CD8-positive, alpha-beta memory T cell (primary cell): ENCODE data around the gene TMEM176A. TPM values are rescaled to one million over a fixed set of nuclear protein-coding genes. Genes with fewer than 3 reads are reported as not detected.
A peak's percentile ranks its signal among the peaks of the same experiment; 100 is the strongest.

Experiments
- CTCF ChIA-PET: fragments of 350-600 bp; sonication (Branson Sonifier 250); formaldehyde crosslinking; loops from one replicate; lab custom pipeline; 2021; ENCODE audit warnings: antibody characterized with exemption; lab: Charles Lee
- POLR2A ChIA-PET: fragments of 350-600 bp; sonication (Branson Sonifier 250); formaldehyde crosslinking; loops from one replicate; lab custom pipeline; 2021; ENCODE audit warnings: antibody characterized with exemption; lab: Charles Lee
- DNase-seq, 5 donors: peaks; one replicate each; pipeline versions ENCODE4 v3.0.0 to v3.0.0-alpha.2; 2020 to 2022; ENCODE audit warnings: mixed read lengths in 1 of 5
- H3K27ac ChIP-seq: one replicate; pipeline ENCODE4 v1.7.0; 2013; ENCODE audit warnings: low read depth, mild to moderate bottlenecking, low read length, moderate library complexity
- H3K27me3 ChIP-seq: 2 replicates; pipeline ENCODE4 v1.7.0; 2013; ENCODE audit warnings: low read length, mild to moderate bottlenecking; ENCODE audit not compliant: insufficient read depth, poor library complexity, severe bottlenecking
- H3K36me3 ChIP-seq: 2 replicates; pipeline ENCODE4 v1.7.0; 2013; ENCODE audit warnings: mild to moderate bottlenecking, low read length, moderate library complexity; ENCODE audit not compliant: insufficient read depth
- H3K4me1 ChIP-seq: 2 replicates; pipeline ENCODE4 v1.7.0; 2013; ENCODE audit warnings: mild to moderate bottlenecking, low read length, moderate library complexity; ENCODE audit not compliant: insufficient read depth
- H3K4me3 ChIP-seq: 2 replicates; pipeline ENCODE4 v1.7.0; 2013; ENCODE audit warnings: mild to moderate bottlenecking, low read length
- H3K9me3 ChIP-seq: 2 replicates; pipeline ENCODE4 v1.7.0; 2013; ENCODE audit warnings: mild to moderate bottlenecking, low read length
- H3K27ac Mint-ChIP-seq, 8 donors: one replicate each; pipeline ENCODE4 v1.8.0; 2020 to 2021; ENCODE audit warnings: mixed read lengths in 8 of 8, mild to moderate bottlenecking in 6 of 8, inconsistent platforms in 3 of 8, moderate library complexity in 3 of 8
- H3K27me3 Mint-ChIP-seq, 2 donors: one replicate each; pipeline ENCODE4 v1.8.0; 2020 to 2021; ENCODE audit warnings: mixed read lengths in 2 of 2, mild to moderate bottlenecking in 1 of 2, moderate library complexity in 1 of 2
- H3K36me3 Mint-ChIP-seq, 3 donors: one replicate each; pipeline ENCODE4 v1.8.0; 2020 to 2021; ENCODE audit warnings: mixed read lengths in 3 of 3, inconsistent platforms in 1 of 3, mild to moderate bottlenecking in 1 of 3
- H3K4me1 Mint-ChIP-seq, 3 donors: one replicate each; pipeline ENCODE4 v1.8.0; 2020 to 2021; ENCODE audit warnings: mixed read lengths in 3 of 3, inconsistent platforms in 1 of 3, mild to moderate bottlenecking in 1 of 3
- H3K4me3 Mint-ChIP-seq, 7 donors: one replicate each; pipeline ENCODE4 v1.8.0; 2020 to 2021; ENCODE audit warnings: mixed read lengths in 7 of 7, mild to moderate bottlenecking in 6 of 7, moderate library complexity in 4 of 7, inconsistent platforms in 2 of 7
- H3K9me3 Mint-ChIP-seq, 5 donors: one replicate each; pipeline ENCODE4 v1.8.0; 2020 to 2022; ENCODE audit warnings: mixed read lengths in 5 of 5, mild to moderate bottlenecking in 3 of 5, moderate library complexity in 2 of 5, inconsistent platforms in 1 of 5
- polyA plus RNA-seq: library from polyadenylated mRNA; unstranded; fragments of 300-500 nt; fragmentation: Illumina TruSeq; gene quantifications from one replicate; pipeline ENCODE4 v1.2.3, GENCODE V29; 2021
- total RNA-seq, 2 experiments: library from RNA; stranded (reverse); gene quantifications; one replicate each; pipeline ENCODE4 v1.2.3, GENCODE V29; 2021

Gene TMEM176A
- total and polyA plus RNA-seq, 3 experiments from 2014 or later: 0.26 TPM; not detected in 2

GRCh38 chr7:150799741-150800580 is 608 bp upstream of the TMEM176A start, which contains the start of gene TMEM176B:
TSS of gene TMEM176B (minus strand) at chr7:150800364. CDS start at chr7:150796569, 3,795 bp downstream.
- peaks cover 43 to 62% of the 10 kb centered on the region in 2 donors for H3K27me3 Mint-ChIP-seq
- Histone ChIP-seq H3K36me3 (no peaks in the 10 kb centered on the region), H3K4me1 (no peaks in the 10 kb centered on the region), H3K27ac (no peak within 1 kb of the TSS), H3K4me3 (no peak within 1 kb of the TSS), H3K9me3 (no peaks in the 10 kb centered on the region), H3K27me3 (peaks cover 33% of the 10 kb centered on the region)
- peak in 1 of 5 donors; percentile 13 for DNase-seq
- CTCF ChIA-PET: interaction anchor here (0.9 to 1.5 kb wide), 2 partner anchors 9 to 12 kb away, joined by 3 read pairs; no protein-coding TSS in a partner anchor
- POLR2A ChIA-PET: no interaction called here
- H3K36me3 Mint-ChIP-seq: peaks cover 0 to 14% (median 0%) of the 10 kb centered on the region in 3 donors
- peak within 1 kb of the TSS in 6 of 7 donors; percentile 66 to 80 (median 72) for H3K4me3 Mint-ChIP-seq
- H3K4me1 Mint-ChIP-seq: peaks cover 0 to 23% (median 10%) of the 10 kb centered on the region in 3 donors
- H3K9me3 Mint-ChIP-seq: peaks cover 0 to 4% (median 4%) of the 10 kb centered on the region in 5 donors
- no peak within 1 kb of the TSS for H3K27ac Mint-ChIP-seq

DNA sequence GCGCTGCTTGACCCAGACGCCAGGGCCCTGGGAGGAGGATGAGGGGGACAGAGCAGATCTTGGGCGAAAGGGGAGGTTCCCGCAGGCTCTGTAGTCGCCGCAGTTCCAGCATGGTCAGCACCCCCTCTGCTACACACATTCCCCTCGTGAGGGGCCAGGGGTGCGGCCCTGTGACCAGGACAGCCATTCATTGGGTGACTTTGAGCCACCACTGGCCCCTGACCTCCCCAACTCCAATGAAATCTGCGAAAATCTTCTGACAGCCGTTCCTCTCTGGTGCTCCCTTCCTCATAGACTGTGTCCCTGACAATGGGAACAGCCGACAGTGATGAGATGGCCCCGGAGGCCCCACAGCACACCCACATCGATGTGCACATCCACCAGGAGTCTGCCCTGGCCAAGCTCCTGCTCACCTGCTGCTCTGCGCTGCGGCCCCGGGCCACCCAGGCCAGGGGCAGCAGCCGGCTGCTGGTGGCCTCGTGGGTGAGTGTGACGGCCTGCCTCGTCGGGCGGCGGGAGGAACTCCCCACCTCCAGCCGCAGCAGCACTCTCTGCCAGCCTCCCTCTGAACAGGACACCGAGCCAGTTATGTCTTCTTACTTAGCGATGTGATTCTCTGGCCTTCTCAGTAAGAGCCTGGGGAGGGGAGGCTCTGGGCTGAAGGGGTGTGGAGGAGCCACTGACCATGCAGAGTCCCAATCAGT is 825 bp downstream of the TMEM176A start:
- peaks cover 28% of the 10 kb centered on the region for H3K27me3 ChIP-seq
- no peak for DNase-seq
- H3K9me3 ChIP-seq: peaks cover 6% of the 10 kb centered on the region
- H3K4me3 ChIP-seq: no peak overlapping the region
- H3K36me3 ChIP-seq: no peaks in the 10 kb centered on the region
- H3K27me3 Mint-ChIP-seq: peaks cover 51 to 77% of the 10 kb centered on the region in 2 donors
- ChIA-PET CTCF (no interaction called here), POLR2A (interaction anchor here (0.5 kb wide), 1 partner anchor 818 kb away, joined by 5 read pairs; no protein-coding TSS in a partner anchor)
- H3K4me3 Mint-ChIP-seq: peak overlapping the region in 6 of 7 donors; percentile 50 to 88 (median 70)
- peaks cover 0 to 23% (median 10%) of the 10 kb centered on the region in 3 donors for H3K4me1 Mint-ChIP-seq
- H3K36me3 Mint-ChIP-seq: peaks cover 0 to 22% (median 0%) of the 10 kb centered on the region in 3 donors
- H3K9me3 Mint-ChIP-seq: peaks cover 7 to 17% (median 13%) of the 10 kb centered on the region in 5 donors
- no peaks in the 10 kb centered on the region for H3K4me1 ChIP-seq
- no peak overlapping the region for H3K27ac Mint-ChIP-seq
- no peak overlapping the region for H3K27ac ChIP-seq

DNA sequence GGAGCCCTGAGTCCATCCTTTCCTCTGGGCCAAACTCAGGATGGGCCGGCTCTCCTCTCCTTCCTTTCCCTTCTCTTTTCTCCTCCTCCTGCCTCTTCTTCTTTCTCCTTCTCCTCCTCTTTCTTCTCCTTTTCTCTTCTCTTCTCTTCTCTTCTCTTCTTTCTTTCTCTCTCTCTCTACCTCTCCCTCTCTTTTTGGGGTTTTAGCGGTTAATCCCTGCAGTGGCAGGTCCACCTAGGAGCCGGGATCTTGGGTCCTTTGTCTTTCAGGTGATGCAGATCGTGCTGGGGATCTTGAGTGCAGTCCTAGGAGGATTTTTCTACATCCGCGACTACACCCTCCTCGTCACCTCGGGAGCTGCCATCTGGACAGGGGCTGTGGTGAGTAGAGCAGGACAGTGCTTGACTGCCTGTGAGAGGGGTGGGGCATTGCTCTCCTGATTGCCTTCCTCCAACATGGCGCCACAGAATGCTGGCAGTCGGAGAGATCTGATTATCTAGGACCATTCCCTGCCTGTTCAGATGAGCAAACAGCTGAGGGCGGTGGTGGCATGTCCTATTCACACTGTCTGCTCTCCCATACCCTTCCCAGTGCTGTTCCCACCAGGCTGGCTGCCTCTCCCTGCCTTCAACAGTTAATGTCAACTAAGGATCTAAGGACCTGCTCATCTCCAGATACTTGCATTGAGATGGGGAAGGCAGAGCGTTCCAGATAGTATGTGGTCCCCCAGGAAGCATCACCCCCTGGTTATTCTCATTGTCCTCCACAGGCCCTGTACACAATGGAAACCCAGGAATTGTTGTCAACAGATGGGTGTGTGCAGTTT is 1.6 kb downstream of the TMEM176A start:
- Mint-ChIP-seq H3K27ac (no peak overlapping the region), H3K4me3 (peak overlapping the region; percentile 34 to 88 (median 44)), H3K4me1 (peaks cover 0 to 23% (median 10%) of the 10 kb centered on the region in 3 donors), H3K9me3 (peaks cover 7 to 22% (median 16%) of the 10 kb centered on the region in 5 donors), H3K36me3 (peaks cover 0 to 27% (median 0%) of the 10 kb centered on the region in 3 donors), H3K27me3 (peaks cover 57 to 81% of the 10 kb centered on the region in 2 donors)
- no peaks in the 10 kb centered on the region for H3K36me3 ChIP-seq
- DNase-seq: no peak
- ChIA-PET CTCF (no interaction called here), POLR2A (no interaction called here)
- no peak overlapping the region for H3K4me3 ChIP-seq
- peaks cover 28% of the 10 kb centered on the region for H3K27me3 ChIP-seq
- peaks cover 6% of the 10 kb centered on the region for H3K9me3 ChIP-seq
- no peak overlapping the region for H3K27ac ChIP-seq
- no peaks in the 10 kb centered on the region for H3K4me1 ChIP-seq

GRCh38 chr7:150803161-150803860 is 2.7 kb downstream of the TMEM176A start:
- no peak for DNase-seq
- no peak overlapping the region for H3K27ac ChIP-seq
- H3K9me3 ChIP-seq: peaks cover 6% of the 10 kb centered on the region
- H3K36me3 Mint-ChIP-seq: peaks cover 0 to 27% (median 0%) of the 10 kb centered on the region in 3 donors
- peaks cover 0 to 23% (median 10%) of the 10 kb centered on the region in 3 donors for H3K4me1 Mint-ChIP-seq
- H3K4me1 ChIP-seq: no peaks in the 10 kb centered on the region
- peaks cover 60 to 79% of the 10 kb centered on the region in 2 donors for H3K27me3 Mint-ChIP-seq
- peaks cover 7 to 22% (median 18%) of the 10 kb centered on the region in 5 donors for H3K9me3 Mint-ChIP-seq
- H3K4me3 ChIP-seq: no peak overlapping the region
- H3K27ac Mint-ChIP-seq: no peak overlapping the region
- POLR2A ChIA-PET: no interaction called here
- CTCF ChIA-PET: no interaction called here
- peak overlapping the region in 1 of 7 donors; percentile 27 for H3K4me3 Mint-ChIP-seq
- peaks cover 28% of the 10 kb centered on the region for H3K27me3 ChIP-seq
- no peaks in the 10 kb centered on the region for H3K36me3 ChIP-seq

DNA sequence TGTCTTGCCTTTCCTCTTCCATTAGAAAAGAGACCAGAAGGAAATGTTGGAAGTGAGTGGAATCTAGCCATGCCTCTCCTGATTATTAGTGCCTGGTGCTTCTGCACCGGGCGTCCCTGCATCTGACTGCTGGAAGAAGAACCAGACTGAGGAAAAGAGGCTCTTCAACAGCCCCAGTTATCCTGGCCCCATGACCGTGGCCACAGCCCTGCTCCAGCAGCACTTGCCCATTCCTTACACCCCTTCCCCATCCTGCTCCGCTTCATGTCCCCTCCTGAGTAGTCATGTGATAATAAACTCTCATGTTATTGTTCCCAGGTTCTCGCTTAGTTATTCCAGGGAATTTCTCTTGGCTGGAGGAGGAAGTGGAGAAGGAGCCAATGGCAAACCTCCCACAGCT is 4.2 kb downstream of the TMEM176A start:
- peaks cover 0 to 18% (median 5%) of the 10 kb centered on the region in 3 donors for H3K4me1 Mint-ChIP-seq
- peaks cover 6% of the 10 kb centered on the region for H3K9me3 ChIP-seq
- H3K36me3 Mint-ChIP-seq: peaks cover 0 to 33% (median 0%) of the 10 kb centered on the region in 3 donors
- H3K27ac Mint-ChIP-seq: no peak overlapping the region
- H3K9me3 Mint-ChIP-seq: peaks cover 7 to 22% (median 18%) of the 10 kb centered on the region in 5 donors
- no peak overlapping the region for H3K4me3 ChIP-seq
- no peaks in the 10 kb centered on the region for H3K36me3 ChIP-seq
- POLR2A ChIA-PET: no interaction called here
- H3K27me3 ChIP-seq: peaks cover 28% of the 10 kb centered on the region
- H3K27ac ChIP-seq: no peak overlapping the region
- peaks cover 55 to 80% of the 10 kb centered on the region in 2 donors for H3K27me3 Mint-ChIP-seq
- no peak overlapping the region for H3K4me3 Mint-ChIP-seq
- DNase-seq: no peak
- no peaks in the 10 kb centered on the region for H3K4me1 ChIP-seq
- CTCF ChIA-PET: no interaction called here

DNA sequence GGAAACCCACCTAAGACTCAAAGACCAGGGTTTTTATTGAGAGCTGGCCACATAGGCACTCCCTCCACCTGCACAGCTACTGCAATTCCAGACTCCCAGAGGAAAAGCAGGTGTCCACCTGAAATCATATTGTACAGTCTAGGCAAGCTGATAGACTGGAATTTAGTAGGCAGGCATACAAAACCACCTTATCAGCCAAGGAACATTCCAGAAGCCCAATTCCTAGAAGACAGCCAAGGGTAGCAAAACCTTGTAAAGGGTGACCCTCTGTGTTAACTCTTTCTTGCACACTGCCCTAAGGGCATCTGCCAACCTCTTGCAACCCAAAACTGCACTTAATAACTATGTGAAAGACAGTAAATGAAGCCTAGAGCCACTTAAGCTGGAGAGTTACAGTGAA is 5.3 kb downstream of the TMEM176A start:
- peaks cover 56 to 91% of the 10 kb centered on the region in 2 donors for H3K27me3 Mint-ChIP-seq
- H3K9me3 Mint-ChIP-seq: peaks cover 7 to 22% (median 18%) of the 10 kb centered on the region in 5 donors
- CTCF ChIA-PET: no interaction called here

DNA sequence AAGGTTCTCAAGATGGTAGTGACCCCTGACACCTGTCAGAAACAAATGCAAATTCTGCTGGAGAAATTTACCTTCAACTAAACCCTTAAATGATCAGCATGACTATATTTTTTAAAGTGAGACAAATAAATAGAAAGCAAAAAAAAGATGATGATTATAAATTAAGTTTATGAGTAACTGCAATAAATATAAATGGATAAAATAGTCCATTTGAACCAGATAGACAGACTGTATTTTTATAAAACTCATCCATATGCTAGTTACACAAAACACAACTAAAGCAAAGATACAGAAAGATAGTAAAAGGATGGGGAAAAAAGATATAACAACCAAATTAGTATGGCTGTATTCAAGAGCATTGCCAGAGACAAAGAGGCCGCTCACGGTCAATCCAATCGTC is 5.9 kb downstream of the TMEM176A start:
- Mint-ChIP-seq H3K27ac (no peak overlapping the region), H3K36me3 (peaks cover 0 to 33% (median 0%) of the 10 kb centered on the region in 3 donors), H3K9me3 (peaks cover 7 to 22% (median 18%) of the 10 kb centered on the region in 5 donors), H3K27me3 (peaks cover 52 to 93% of the 10 kb centered on the region in 2 donors), H3K4me3 (no peak overlapping the region), H3K4me1 (peaks cover 0 to 10% (median 3%) of the 10 kb centered on the region in 3 donors)
- Histone ChIP-seq H3K9me3 (peaks cover 6% of the 10 kb centered on the region), H3K4me1 (no peaks in the 10 kb centered on the region), H3K27ac (no peak overlapping the region), H3K4me3 (no peak overlapping the region), H3K36me3 (no peaks in the 10 kb centered on the region), H3K27me3 (peaks cover 18% of the 10 kb centered on the region)
- no peak for DNase-seq
- CTCF ChIA-PET: no interaction called here
- POLR2A ChIA-PET: no interaction called here

More for the DNA sequence above, 5.3 kb downstream of the TMEM176A start:
- H3K36me3 Mint-ChIP-seq: peaks cover 0 to 33% (median 0%) of the 10 kb centered on the region in 3 donors
- no peak overlapping the region for H3K27ac Mint-ChIP-seq
- H3K36me3 ChIP-seq: no peaks in the 10 kb centered on the region
- H3K4me3 Mint-ChIP-seq: no peak overlapping the region
- DNase-seq: no peak
- H3K4me3 ChIP-seq: no peak overlapping the region
- H3K4me1 Mint-ChIP-seq: peaks cover 0 to 16% (median 5%) of the 10 kb centered on the region in 3 donors
- no peaks in the 10 kb centered on the region for H3K4me1 ChIP-seq
- H3K9me3 ChIP-seq: peaks cover 6% of the 10 kb centered on the region
- no peak overlapping the region for H3K27ac ChIP-seq
- POLR2A ChIA-PET: no interaction called here
- H3K27me3 ChIP-seq: peaks cover 24% of the 10 kb centered on the region
